MM.1S (cell line): ENCODE results near the gene TMTC4.

Experiments
- CTCF ChIP-seq: fragments of 300-600 bp; sonication (generic); IDR thresholded peaks from 2 replicates; pipeline ENCODE4 v1.5.1; 2016; ENCODE audit warnings: antibody characterized with exemption, low read length, mixed read lengths
- EZH2 ChIP-seq: fragments of 300-600 bp; sonication (generic); optimal IDR thresholded peaks from 2 replicates; pipeline ENCODE3; 2017; ENCODE audit warnings: low read depth, mild to moderate bottlenecking, antibody characterized with exemption, low read length, mixed read lengths
- EZH2phosphoT487 ChIP-seq: fragments of 300-600 bp; sonication (generic); IDR thresholded peaks from 2 replicates; pipeline ENCODE4 v1.6.1; 2018; ENCODE audit warnings: antibody characterized with exemption, low read length

- TF ChIP-seq CTCF, result no peak
- no peak for TF ChIP-seq EZH2phosphoT487
- TF ChIP-seq EZH2, result no peak
These were observed 109.3 kb downstream of the TMTC4 start for GRCh38 chr13:100565286-100565685.
